H7 (cell line): ENCODE data around the gene XAB2. TPM values are rescaled to one million over a fixed set of nuclear protein-coding genes. Genes with fewer than 3 reads are reported as not detected.

Source experiments
- DNase-seq: peaks from one replicate; pipeline ENCODE4 v3.0.0; 2012
- H3K27me3 ChIP-seq: 2 replicates; pipeline ENCODE4 v1.6.0; 2011; ENCODE audit warnings: mild to moderate bottlenecking, low read length; ENCODE audit not compliant: control insufficient read depth, insufficient read depth
- H3K36me3 ChIP-seq: replicated peaks from 2 replicates; pipeline ENCODE4 v1.5.1; 2011; ENCODE audit warnings: low read length; ENCODE audit not compliant: control insufficient read depth, insufficient read depth
- H3K4me3 ChIP-seq: 2 replicates; pipeline ENCODE4 v1.5.1; 2011; ENCODE audit warnings: low read depth, mild to moderate bottlenecking, control low read depth, low read length, moderate library complexity; ENCODE audit not compliant: insufficient read depth
- total RNA-seq: library from RNA; depleted of rRNA; stranded (reverse); fragments of >200 nt; shearing (Covaris generic); gene quantifications from 2 replicates; pipeline ENCODE4 v1.2.3, GENCODE V29; 2014

The XAB2 gene
- total RNA-seq, 1 experiment from 2014 or later, result 79.6 TPM

- no peak overlapping the region for H3K4me3 ChIP-seq
- H3K27me3 ChIP-seq, result no peaks in the 10 kb centered on the region
- peaks cover 5% of the 10 kb centered on the region for H3K36me3 ChIP-seq
- DNase-seq, result no peak
These were observed 11.6 kb downstream of the XAB2 start for GRCh38 chr19:7617735-7618134.

GRCh38 chr19:7617172-7617571 lies 12.2 kb downstream of the XAB2 start:
- DNase-seq, result no peak
- Histone ChIP-seq H3K36me3 (peaks cover 4% of the 10 kb centered on the region), H3K4me3 (no peak overlapping the region), H3K27me3 (no peaks in the 10 kb centered on the region)

- Histone ChIP-seq H3K36me3 (peaks cover under 1% of the 10 kb centered on the region), H3K27me3 (no peaks in the 10 kb centered on the region), H3K4me3 (no peak overlapping the region)
- DNase-seq, result no peak
These were observed 14.2 kb downstream of the XAB2 start for GRCh38 chr19:7614859-7615741.

GRCh38 chr19:7612282-7613274 lies 16.8 kb downstream of the XAB2 start:
- DNase-seq, result no peak
- peaks cover 1% of the 10 kb centered on the region for H3K36me3 ChIP-seq
- no peaks in the 10 kb centered on the region for H3K27me3 ChIP-seq
- no peak overlapping the region for H3K4me3 ChIP-seq

GRCh38 chr19:7611541-7612279 lies 17.6 kb downstream of the XAB2 start:
- Histone ChIP-seq H3K36me3 (peaks cover 1% of the 10 kb centered on the region), H3K27me3 (no peaks in the 10 kb centered on the region), H3K4me3 (no peak overlapping the region)
- DNase-seq, result no peak

GRCh38 chr19:7610491-7611240 lies 18.7 kb downstream of the XAB2 start:
- no peaks in the 10 kb centered on the region for H3K27me3 ChIP-seq
- DNase-seq, result no peak
- H3K36me3 ChIP-seq, result peaks cover 1% of the 10 kb centered on the region
- no peak overlapping the region for H3K4me3 ChIP-seq

GRCh38 chr19:7607874-7608560 lies 21.3 kb downstream of the XAB2 start:
- H3K27me3 ChIP-seq, result peaks cover 5% of the 10 kb centered on the region; the same call in 1 of the 2 replicates
- H3K36me3 ChIP-seq, result peaks cover 1% of the 10 kb centered on the region
- no peak overlapping the region for H3K4me3 ChIP-seq
- no peak for DNase-seq

- Histone ChIP-seq H3K36me3 (peaks cover 1% of the 10 kb centered on the region), H3K4me3 (no peak overlapping the region), H3K27me3 (peaks cover 6% of the 10 kb centered on the region; the same call in 1 of the 2 replicates)
- DNase-seq, result no peak
These were observed 22.0 kb downstream of the XAB2 start for GRCh38 chr19:7607212-7607873.

GRCh38 chr19:7606289-7606688 lies 23.1 kb downstream of the XAB2 start:
- peaks cover 1% of the 10 kb centered on the region for H3K36me3 ChIP-seq
- H3K27me3 ChIP-seq, result peaks cover 6% of the 10 kb centered on the region; the same call in 1 of the 2 replicates
- no peak overlapping the region for H3K4me3 ChIP-seq
- no peak for DNase-seq

- H3K27me3 ChIP-seq, result peaks cover 6% of the 10 kb centered on the region; the same call in 1 of the 2 replicates
- H3K36me3 ChIP-seq, result peaks cover 1% of the 10 kb centered on the region
- DNase-seq, result peak; percentile 93
- no peak overlapping the region; the same call in 1 of the 2 replicates for H3K4me3 ChIP-seq
These were observed 23.7 kb downstream of the XAB2 start for GRCh38 chr19:7605490-7606222.

- Histone ChIP-seq H3K27me3 (peaks cover 6% of the 10 kb centered on the region; the same call in 1 of the 2 replicates), H3K4me3 (no peak overlapping the region), H3K36me3 (peaks cover 1% of the 10 kb centered on the region)
- no peak for DNase-seq
These were observed 25.4 kb downstream of the XAB2 start for GRCh38 chr19:7603919-7604318.

GRCh38 chr19:7602935-7603497 lies 26.3 kb downstream of the XAB2 start:
- H3K36me3 ChIP-seq, result no peaks in the 10 kb centered on the region
- DNase-seq, result no peak
- H3K4me3 ChIP-seq, result no peak overlapping the region
- H3K27me3 ChIP-seq, result peaks cover 6% of the 10 kb centered on the region; the same call in 1 of the 2 replicates
